Measurements from ENCODE around the gene RALB.

RALB gene

DNA sequence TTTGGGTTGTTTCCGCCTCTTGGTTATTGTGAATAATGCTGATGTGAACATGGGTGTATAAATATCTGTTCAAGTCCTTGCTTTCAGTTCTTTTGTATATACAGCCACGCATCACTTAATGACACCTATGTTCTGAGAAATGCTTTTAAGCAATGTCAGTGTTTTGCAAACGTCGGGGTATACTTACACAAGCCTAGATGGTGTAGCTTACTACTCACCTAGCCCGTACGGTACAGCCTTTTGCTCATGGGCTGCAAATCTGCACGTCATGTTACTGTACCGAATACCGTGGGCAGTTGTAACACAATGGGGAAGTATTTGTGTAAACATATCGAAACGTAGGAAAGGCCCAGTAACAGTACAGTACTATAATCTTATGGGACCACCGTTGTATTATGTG is 12.4 kb downstream of the RALB start:
- no peak for DNase-seq (ENCODE audit: low read depth)

DNA sequence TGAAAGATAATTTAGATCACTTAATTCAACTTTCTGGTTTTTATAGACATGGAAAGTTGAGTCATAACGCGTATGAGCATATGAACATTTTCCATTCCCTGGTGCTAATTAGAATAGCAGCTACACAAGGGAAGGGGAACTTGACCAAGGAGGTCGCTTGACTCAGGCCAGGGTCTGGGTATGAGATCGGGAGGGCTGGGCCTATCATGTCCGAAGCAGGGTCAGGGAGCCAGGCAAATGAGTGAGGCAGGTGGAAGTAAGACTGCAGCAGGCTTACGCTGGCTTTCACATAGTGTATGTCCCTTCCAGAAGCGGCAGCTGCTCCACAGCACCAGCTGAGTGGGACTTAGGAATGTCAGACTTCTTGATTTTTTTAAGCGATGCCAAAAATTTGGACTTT is 14.7 kb downstream of the RALB start:
- DNase-seq (ENCODE audit: low read depth) = no peak

DNA sequence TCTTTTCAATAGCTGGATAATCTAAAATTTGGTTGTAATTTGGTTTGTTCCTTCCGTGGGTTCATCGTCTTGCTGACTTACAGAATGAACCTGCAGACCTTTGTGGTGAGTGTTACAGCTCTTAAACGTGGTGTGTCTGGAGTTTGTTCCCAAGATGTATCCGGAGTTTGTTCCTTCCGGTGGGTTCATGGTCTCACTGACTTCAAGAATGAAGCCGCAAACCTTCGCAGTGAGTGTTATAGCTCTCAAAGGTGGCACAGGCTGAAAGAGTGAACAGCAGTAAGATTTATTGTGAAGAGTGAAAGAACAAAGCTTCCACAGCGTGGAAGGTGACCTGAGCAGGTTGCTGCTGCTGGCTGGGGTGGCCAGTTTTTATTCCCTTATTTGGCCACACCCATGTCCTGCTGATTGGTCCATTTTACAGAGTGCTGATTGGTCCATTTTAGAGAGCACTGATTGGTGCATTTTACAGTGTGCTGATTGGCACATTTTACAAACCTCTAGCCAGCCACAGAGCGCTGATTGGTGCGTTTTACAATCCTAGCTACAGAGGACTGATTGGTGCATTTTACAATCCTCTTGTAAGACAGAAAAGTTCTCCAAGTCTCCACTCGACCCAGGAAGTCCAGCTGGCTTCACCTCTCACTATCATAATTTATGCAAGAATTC is 16.6 kb downstream of the RALB start:
- no peak for DNase-seq (ENCODE audit: low read depth)

DNA sequence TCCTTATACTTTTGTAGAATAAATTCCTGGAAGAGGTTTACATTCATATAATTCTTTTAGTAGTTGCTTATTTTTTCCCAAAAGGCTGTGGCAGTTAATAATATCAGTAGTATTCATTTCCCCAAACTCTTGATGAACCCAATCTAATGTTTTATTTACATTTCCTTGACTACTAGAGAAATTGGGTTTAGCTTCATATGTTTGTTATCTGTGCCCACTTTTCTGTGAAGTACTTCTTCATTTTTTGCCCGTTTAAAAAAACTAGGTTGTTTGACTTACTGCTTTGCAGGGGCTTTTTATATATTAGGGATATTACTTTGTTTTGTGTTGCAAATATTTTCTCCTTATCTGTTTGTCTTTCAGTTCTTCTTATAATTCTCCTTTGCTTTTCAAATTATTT is 17.2 kb downstream of the RALB start:
- DNase-seq (ENCODE audit: low read depth) = no peak

DNA sequence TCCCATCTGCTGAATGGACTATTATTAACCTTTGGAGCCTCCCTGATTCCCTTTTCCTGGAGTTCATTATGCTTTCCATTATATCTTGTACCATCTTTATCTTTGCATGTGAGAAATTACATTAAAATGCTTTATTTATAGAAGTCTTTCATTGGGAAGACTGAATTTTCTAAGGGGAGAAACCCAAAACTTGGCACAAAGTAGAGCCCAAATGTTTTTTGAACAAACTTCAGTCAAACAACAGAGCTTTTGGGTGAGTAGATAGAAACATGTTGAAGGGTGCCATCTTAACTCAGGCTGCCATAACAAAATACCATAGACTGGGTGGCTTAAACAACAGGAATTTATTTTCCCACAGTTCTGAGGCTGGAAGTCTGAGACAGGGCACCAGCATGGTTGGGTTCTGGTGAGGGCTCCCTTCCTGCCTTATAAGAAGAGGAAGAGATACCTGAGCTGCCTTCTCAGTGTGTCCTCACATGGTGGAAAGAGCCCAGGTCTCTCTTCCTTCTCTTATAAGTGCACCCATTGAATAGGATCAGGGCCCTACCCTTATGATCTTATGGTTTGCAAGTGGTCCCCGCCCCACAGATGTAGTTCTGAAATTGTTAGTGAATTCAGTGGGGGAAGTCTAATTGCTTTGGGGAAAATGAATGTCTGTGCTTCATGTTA is 19.2 kb downstream of the RALB start:
- DNase-seq (ENCODE audit: low read depth) = no peak

DNA sequence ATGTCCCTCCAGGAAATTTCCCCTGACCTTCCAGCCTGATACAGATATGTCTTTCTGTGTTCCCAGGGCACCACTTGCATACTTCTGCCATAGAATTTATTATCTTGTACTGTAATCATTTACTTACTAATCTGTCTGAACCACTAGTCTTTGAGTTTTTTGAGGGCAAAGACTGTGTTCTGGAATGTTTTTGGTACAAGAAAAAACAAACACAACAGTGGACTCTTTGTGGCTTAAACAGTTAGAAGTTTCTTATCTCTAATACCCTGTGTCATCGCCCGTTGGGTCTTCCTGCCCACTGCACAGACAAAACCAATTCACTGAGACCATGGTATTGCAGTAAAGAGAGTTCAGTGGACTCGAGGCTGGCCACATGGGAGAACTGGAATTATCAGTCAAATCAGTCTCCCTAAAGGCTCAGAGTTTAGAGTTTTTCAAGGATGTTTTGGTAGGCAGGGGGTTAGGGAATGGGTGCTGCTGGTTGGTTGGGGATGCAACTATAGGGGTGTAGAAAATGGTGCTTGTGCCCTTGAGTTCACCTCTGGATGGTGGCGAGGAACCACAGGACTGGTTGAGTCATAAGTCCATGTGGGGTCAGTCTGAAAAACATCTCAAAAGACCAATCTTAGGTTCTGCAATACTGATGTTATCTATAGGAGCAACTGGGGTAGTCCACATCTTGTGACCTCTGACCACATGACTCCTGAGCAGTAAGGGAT is 20.3 kb downstream of the RALB start:
- DNase-seq (ENCODE audit: low read depth) = no peak

DNA sequence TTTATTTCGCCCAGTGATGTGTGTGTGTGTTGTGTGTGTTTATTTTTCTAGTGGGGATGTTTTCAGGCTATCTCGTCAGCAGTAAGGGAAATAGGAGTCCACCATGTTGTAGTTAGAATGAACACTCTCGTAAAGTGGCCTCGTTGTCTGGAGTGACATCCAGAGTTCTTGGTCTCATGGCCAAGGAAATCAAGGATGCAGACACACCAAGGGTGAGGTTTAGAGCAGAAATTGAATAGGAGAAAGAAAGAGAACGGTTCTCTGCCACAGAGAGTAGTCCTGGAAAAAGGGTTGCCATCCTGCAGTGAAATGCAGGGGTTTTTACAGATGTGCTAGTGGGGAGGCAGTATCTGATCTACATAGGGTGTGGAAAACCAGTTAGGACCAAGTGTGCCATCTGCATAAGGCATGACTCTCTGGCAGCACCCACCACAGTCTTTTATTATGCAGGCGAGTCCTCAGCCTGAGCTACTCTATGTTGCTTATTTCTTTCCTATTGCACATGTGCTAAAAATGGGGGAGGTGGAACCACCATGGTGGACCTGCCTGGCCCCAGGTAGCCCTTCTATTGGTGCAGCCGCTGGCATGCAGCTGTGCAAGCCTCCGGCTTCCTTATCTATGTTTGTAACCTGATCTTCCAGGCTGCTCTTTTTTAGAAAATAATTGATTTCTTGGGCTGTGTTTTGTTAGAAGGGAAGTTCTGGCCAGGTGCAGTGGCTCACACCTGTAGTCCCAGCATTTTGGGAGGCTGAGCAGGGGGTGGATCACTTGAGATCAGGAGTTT is 23.2 kb downstream of the RALB start:
- DNase-seq (ENCODE audit: low read depth) = no peak

DNA sequence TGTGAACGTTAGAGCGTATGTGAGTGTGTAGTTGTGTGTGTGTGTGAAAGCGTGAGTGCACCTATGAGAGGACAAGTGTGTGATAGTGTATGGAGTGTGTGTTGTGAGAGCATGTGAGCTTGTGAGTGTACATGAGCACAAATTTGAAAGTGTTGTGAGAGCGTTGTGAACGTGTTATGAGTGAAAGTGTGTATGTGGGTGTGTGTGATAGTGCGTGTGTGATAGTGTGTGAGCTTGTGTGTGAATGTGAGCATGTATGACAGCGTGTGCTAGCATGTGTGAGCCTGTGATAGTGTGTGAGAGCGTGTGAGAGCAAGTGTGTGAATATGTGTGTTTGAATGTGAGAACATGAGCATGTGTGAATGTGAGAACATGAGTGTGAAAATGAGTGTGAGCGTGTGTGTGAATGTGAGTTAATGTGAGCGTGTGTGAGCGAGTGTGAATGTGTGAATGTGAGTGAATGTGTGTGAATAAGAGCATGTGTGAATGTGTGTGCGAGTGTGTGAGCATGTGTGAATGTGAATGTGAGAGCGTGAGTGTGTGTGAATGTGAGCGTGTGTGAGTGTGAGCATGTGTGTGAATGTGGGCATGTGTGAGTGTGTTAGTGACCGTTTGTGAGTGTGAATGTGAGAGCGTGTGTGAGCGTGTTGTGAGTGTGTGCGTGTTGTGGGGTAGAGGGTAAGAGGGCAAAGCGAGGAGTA is 25.0 kb downstream of the RALB start:
- no peak for DNase-seq (ENCODE audit: low read depth)

DNA sequence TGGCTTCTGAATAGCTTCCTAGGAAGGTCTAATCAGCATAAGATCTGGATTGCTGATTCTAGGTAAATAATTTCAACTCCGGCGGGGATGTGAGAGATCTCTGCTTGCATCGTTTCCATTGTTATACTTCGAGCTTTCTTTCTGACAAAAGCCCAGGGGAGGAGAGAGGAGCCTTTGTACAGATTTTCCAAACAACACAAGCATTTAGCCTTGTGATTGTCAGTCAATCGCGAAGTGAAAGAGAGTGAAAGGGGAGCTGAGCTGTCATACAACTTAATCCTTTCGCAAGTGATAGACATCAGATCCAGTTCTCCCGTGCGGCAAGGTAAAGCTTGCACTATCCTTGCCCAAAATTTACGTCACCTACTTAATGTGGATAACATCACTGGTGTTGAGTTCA is 26.2 kb downstream of the RALB start:
- no peak for DNase-seq (ENCODE audit: low read depth)

DNA sequence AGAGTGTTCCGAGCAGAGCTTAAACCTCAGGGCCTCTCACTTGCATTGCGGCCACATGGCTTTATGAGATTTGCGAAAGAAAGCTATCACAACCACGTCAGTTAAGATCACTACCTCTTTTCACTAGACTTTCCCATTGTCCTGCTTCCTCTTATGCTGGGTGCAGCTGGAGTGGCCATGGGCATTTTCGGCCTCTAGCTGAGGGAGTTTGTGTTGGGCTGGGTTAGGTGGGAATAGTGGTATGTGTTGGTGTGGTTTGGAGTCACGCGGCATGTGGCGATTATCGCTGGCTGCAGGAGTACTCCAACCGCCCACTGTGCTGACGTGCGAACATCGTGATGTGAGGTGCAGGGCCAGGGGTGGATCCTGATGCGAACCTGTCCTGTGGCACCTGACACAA is 27.1 kb downstream of the RALB start:
- no peak for DNase-seq (ENCODE audit: low read depth)

DNA sequence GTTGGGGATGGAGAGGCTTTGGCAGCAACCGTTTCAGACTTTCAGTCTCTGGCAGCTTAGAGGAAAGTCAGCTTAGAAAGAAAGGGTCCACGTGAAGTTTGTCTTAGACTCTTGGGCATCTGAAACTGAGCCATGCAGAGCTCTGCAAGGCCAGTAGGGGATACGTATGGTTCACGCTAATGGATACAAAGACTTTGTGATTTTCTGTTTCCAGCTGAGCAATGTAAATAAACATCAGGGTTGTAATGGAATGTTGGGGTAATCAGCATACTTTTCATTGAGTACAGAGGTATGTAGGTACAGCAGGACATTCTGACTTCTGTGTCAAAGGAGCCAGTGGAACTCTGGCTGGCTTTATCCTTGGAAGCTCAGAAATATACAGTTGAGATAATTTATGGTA is 31.0 kb downstream of the RALB start:
- no peak for DNase-seq (ENCODE audit: low read depth)

DNA sequence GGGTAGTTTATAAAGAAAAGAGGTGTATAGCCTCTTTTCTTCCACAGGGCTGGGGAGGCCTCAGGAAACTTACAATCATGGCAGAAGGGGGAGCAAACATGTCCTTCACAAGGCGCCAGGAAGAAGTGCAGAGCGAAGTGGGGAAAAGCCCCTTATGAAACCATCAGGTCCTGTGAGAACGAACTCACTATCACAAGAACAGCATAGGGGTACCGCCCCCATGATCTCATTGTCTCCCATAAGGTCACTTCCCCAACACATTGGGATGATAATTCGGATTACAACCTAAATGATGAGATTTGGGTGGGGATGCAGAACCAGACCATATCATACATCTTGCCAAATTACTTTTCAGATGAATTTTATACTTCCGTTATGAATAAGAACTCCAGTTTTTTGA is 32.4 kb downstream of the RALB start:
- DNase-seq (ENCODE audit: low read depth) = no peak

DNA sequence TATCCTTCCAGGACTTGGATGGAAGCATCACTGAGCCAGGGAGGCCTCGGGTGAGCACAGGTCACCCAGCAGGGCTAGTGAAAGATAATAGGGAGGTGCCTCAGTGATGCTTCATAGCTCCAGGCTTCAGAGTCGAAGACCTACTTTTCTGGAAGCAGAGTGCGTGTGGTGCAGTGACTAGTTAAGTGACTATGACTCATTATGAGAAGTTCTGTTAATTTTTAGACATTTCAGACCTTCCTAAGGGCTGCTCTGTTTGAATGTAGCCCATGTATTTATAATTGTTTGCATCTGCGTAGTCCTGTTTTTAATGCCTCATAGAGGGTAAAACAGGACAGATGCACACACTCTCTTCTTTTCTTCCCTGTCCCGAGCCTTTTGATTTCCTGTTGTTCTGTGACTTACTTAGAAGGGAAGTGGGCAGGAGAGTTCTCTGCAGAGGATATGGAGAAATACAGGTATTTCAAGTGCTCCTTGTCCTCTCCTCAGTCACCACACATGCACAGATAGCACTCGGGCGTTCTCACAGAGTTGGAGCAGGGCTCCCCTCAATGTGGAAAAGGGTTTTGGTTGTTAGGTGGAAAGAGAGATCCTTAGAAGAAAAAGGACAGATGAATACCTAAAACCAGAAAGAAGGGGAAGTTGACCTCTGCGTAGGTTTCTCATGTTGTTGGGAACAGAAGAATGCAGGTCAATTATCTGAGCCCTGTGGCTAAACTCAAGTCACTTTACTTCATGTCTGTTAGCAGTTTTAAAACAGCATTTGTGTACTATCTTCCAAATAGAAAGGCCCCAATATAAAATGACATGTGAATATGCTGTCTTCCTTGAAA is 34.7 kb downstream of the RALB start:
- DNase-seq (ENCODE audit: low read depth) = no peak

DNA sequence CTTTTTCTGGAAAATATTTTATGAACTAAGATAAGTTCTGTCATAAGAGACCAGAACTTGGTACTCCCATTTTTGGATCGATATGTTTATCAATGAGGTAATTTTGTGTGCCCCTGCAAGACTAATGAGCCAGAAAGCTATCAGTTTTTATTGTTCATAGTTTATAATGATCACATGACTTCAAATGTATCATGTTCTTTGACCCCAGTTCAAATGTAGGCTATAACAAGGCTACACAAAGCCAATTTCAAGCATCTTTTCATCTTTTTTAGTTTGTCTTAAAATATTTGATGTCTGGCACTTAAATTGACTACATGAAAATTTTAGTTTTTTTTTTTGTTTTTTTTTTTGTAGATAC is 35.3 kb downstream of the RALB start:
- DNase-seq (ENCODE audit: low read depth) = no peak

DNA sequence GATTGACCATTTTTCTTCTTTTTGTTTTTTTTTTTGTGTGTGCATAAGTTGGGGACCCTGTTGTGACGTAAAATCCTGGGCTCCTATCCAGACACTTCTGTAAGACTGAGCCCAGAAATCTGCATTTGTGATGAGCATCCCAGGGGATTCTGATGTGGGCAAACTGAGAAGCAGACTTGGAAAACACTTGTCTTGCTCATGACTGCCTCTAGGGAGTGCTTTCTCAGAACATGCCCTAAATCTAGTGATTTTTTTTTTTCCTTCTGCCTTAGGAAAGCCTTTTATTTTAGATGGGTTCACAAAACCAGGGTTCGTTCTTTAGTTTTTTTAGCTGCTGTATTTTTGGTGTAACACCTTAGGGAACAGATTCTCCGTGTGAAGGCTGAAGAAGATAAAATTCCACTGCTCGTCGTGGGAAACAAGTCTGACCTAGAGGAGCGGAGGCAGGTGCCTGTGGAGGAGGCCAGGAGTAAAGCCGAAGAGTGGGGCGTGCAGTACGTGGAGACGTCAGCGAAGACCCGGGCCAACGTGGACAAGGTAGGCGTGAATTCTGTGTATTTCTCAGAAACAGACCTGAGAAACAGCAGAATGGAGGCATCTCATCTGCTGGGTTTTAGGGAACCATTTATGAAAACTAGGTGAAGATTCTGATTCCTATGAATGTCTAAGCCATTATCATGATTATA is 36.7 kb downstream of the RALB start:
- no peak for DNase-seq (ENCODE audit: low read depth)

DNA sequence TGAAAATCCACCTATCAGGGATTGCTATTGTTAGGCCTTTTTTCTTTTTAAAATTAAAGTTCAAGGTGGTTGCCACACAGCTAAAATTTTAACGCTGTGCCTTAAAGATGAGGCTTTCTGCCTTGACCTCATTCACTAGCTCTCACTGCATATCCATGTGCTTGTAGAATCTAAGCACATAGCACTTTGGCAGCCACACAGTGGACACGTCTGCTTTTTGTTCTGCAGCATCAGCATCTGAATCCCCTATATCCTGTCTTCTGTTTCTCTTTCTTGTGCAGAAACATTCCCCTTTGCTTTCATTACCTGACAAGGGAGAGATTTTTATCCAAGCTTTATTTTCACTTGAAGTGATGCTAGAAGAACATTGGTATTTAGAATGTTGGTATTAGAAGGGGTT is 38.1 kb downstream of the RALB start:
- no peak for DNase-seq (ENCODE audit: low read depth)

DNA sequence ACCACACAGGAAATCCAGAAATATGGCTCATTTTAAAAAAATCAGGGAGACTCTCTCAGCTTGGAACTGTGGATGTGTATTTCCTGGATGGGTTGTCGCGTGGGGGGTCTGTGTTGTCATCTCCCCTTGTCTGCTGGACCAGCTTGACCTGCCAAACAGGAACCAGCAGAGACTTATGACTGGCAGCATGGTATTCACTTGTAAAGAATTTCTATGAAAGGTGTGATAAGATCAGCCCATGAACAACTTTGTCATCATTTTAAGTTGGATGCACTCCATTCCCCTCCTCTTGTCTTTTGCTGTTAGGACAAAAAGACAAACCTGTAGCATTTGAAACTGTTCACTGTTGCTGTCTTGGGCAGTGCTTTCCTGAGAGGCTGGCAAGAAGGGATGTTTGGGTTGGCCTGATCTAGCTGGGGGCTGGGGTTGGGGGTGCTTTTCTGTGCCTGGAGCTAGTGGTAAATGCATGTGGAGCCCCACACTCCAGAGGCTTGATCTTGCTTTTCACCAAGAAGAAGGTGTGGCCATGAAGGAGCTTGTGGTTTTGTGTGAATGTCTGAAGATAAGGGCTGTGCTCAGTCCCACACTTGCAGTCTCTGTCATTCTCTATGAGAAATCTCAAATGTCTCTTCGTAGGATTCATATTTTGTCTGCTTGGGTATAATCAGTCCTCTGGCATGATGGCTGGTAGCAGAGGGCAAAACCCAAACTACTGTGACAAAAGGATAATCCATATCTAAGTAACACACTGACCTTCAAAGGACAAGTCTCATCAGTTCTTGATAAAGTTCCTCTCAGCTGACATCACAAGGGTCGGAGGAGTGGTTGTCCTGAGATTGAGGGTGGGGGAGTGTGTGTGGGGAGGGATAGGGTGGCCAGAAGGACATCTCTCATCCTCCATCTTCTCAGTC is 39.0 kb downstream of the RALB start:
- no peak for DNase-seq (ENCODE audit: low read depth)

DNA sequence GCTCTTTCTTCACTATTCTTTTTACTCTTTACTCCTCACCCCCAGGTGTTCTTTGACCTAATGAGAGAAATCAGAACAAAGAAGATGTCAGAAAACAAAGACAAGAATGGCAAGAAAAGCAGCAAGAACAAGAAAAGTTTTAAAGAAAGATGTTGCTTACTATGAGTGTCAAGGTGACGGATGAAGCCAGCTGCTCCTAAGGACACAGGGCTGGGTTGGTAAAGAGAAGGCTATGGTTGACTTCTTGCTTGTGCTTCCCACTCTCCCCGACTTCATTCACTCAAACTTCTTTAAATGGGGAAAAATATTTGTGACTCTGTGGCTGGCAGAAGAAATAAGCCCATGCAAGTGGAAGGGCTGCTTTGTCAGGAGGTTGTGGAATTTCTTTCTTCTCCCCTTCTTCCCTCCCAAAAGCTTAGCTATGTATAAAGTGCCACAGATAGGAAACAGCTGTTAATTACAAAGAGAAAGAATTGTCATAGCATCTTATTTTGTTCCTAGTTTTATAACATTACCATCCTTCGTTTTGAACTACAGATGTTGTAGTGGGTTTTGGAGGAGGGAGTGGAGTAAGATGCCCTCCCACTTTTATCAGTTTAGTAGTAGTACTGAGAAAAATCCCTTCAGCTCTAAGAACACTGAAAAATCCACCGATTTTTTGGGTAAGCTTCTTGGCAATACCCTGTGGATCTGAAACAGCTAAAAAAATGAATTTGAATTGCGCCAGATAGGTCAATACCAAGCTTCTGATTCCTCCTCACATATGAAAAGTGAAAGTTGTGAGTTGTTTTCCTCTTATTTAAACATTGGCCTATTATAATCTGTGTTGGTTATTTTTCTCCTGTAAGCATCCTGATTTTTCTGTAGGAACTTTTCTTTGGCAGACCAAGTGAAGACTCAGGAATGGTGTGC is 40.7 kb downstream of the RALB start:
- no peak for DNase-seq (ENCODE audit: low read depth)

DNA sequence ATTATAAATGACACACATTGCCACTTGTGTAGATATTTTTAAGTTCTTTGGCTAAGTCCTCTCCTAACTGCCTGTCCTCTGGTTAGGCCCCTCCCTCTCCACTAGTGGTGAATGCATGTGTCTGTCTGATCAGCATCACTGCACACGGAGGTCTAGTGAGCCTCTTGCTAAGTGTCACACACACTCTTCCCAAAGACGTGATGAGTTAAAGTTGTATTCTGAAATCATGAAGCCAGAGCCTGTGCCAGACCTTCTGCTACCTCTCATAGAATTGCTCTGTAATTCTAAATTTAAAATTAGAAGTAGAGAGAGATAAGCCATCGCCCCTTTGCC is 41.3 kb downstream of the RALB start:
- DNase-seq (ENCODE audit: low read depth) = no peak
